ENCODE data around the gene SLC25A22. TPM values are rescaled to one million over a fixed set of nuclear protein-coding genes. Genes with fewer than 3 reads are reported as not detected.

Gene SLC25A22
- total RNA-seq, 1 donor, result 16.8 TPM

DNA sequence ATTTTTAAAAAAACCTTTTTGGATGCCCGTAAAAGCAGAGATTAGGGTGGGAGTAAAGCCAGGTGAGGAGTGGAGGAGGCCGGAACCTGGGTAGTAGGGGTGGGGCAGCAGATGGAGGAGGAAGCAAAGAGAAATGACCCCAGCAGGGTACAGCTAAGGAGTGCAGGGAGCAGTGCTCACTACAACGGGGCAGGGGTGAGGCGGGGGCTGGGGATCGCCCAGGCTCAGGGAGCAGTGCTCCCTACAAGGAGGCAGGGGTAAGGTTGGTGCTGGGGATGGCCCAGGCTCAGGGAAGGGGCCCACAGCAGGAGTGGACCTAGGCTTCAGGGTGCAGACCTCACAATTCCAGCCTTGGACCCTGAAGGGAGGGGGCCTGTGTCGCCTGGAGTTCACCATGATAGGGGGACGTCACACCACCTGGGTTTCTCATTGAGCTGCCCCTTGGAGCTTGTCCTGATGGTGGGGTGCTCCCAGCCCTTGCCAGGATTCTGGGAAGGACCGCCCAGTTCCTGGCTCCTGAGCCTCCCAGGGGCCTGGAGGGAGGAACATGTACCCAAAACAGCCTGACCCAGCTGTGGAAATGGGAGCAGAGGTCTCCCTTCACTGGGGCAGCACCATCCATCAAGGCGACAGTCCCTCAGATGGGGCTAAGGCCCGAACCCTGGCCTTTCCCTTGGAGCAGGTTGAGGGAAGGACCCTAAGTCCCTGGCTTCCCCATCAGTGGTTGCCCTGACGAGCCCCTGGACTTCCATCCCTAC, 17.8 kb upstream of the SLC25A22 start:
- TF ChIP-seq, protein P1, sequence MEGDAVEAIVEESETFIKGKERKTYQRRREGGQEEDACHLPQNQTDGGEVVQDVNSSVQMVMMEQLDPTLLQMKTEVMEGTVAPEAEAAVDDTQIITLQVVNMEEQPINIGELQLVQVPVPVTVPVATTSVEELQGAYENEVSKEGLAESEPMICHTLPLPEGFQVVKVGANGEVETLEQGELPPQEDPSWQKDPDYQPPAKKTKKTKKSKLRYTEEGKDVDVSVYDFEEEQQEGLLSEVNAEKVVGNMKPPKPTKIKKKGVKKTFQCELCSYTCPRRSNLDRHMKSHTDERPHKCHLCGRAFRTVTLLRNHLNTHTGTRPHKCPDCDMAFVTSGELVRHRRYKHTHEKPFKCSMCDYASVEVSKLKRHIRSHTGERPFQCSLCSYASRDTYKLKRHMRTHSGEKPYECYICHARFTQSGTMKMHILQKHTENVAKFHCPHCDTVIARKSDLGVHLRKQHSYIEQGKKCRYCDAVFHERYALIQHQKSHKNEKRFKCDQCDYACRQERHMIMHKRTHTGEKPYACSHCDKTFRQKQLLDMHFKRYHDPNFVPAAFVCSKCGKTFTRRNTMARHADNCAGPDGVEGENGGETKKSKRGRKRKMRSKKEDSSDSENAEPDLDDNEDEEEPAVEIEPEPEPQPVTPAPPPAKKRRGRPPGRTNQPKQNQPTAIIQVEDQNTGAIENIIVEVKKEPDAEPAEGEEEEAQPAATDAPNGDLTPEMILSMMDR (IDR thresholded peaks at IDR 0.05; ENCODE audit: insufficient read depth, low read depth, low read length), result no peak
- no peak overlapping the region for H3K4me3 ChIP-seq (ENCODE audit: low read depth, low read length)
- DNase-seq (ENCODE audit: low read depth), result no peak

GRCh38 chr11:813456-814096, 15.5 kb upstream of the SLC25A22 start:
- no peak for DNase-seq (ENCODE audit: low read depth)
- TF ChIP-seq, protein P1 (IDR thresholded peaks at IDR 0.05; ENCODE audit: insufficient read depth, low read depth, low read length), result no peak
- no peak overlapping the region for H3K4me3 ChIP-seq (ENCODE audit: low read depth, low read length)

GRCh38 chr11:813072-813455, 15.0 kb upstream of the SLC25A22 start:
- H3K4me3 ChIP-seq (ENCODE audit: low read depth, low read length), result no peak overlapping the region
- TF ChIP-seq, protein P1 (IDR thresholded peaks at IDR 0.05; ENCODE audit: insufficient read depth, low read depth, low read length), result no peak
- DNase-seq (ENCODE audit: low read depth), result no peak

DNA sequence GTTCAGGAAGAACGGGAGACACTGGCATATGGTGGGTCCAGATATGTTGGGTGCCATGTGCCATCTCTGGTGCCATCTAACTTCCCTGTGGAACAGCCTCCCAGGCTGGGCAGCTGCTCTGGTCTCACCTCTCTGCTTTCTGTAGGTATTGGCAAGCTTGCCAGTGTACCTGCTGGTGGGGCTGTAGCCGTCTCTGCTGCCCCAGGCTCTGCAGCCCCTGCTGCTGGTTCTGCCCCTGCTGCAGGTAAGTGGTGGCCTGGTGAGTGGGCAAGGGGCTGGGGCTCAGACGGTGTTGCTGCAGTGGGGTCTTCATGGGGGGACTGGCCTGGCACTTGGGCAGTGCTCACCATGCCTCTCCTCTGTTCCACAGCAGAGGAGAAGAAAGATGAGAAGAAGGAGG, 14.3 kb upstream of the SLC25A22 start:
- TF ChIP-seq, protein P1 (IDR thresholded peaks at IDR 0.05; ENCODE audit: insufficient read depth, low read depth, low read length), result no peak
- no peak for DNase-seq (ENCODE audit: low read depth)
- H3K4me3 ChIP-seq (ENCODE audit: low read depth, low read length), result no peak overlapping the region

GRCh38 chr11:811446-812245, 13.6 kb upstream of the SLC25A22 start:
- no peak for DNase-seq (ENCODE audit: low read depth)
- TF ChIP-seq, protein P1 (IDR thresholded peaks at IDR 0.05; ENCODE audit: insufficient read depth, low read depth, low read length), result peak; percentile 15
- H3K4me3 ChIP-seq (ENCODE audit: low read depth, low read length), result peak overlapping the region; percentile 9

GRCh38 chr11:810040-810567, 12.0 kb upstream of the SLC25A22 start:
- H3K4me3 ChIP-seq (ENCODE audit: low read depth, low read length), result peak overlapping the region; percentile 92
- no peak for DNase-seq (ENCODE audit: low read depth)
- TF ChIP-seq, protein P1 (IDR thresholded peaks at IDR 0.05; ENCODE audit: insufficient read depth, low read depth, low read length), result peak; percentile 10

All from fibroblast of villous mesenchyme (primary cell).